Endothelial cell (in vitro differentiated cells): ENCODE results near the gene ITGAV. TPM values are rescaled to one million over a fixed set of nuclear protein-coding genes. Genes with fewer than 3 reads are reported as not detected.
A peak's percentile ranks its signal among the peaks of the same experiment; 100 is the strongest.

Source experiments
- DNase-seq: peaks from one replicate; pipeline ENCODE4 v3.0.0; 2021; ENCODE audit warnings: low spot score
- H3K27ac Mint-ChIP-seq: one replicate; pipeline ENCODE4 v1.8.0; 2021; ENCODE audit warnings: mixed read lengths, inconsistent platforms; ENCODE audit not compliant: unreplicated experiment
- H3K27me3 Mint-ChIP-seq: one replicate; pipeline ENCODE4 v1.8.0; 2021; ENCODE audit warnings: mild to moderate bottlenecking, moderate library complexity, mixed read lengths, inconsistent platforms; ENCODE audit not compliant: unreplicated experiment
- H3K36me3 Mint-ChIP-seq: one replicate; pipeline ENCODE4 v1.8.0; 2021; ENCODE audit warnings: mild to moderate bottlenecking, low read depth, mixed read lengths, inconsistent platforms; ENCODE audit not compliant: unreplicated experiment
- H3K4me1 Mint-ChIP-seq: one replicate; pipeline ENCODE4 v1.8.0; 2021; ENCODE audit warnings: mild to moderate bottlenecking, mixed read lengths, inconsistent platforms; ENCODE audit not compliant: unreplicated experiment
- H3K4me3 Mint-ChIP-seq: one replicate; pipeline ENCODE4 v1.8.0; 2021; ENCODE audit warnings: mild to moderate bottlenecking, mixed read lengths, inconsistent platforms; ENCODE audit not compliant: unreplicated experiment
- H3K9me3 Mint-ChIP-seq: one replicate; pipeline ENCODE4 v1.8.0; 2021; ENCODE audit warnings: mixed read lengths, inconsistent platforms; ENCODE audit not compliant: unreplicated experiment
- CTCF ChIP-seq: fragments of 200-600 bp; sonication (generic); IDR thresholded peaks from one replicate; pipeline ENCODE4 v1.5.0; 2021; ENCODE audit warnings: antibody characterized with exemption; ENCODE audit not compliant: unreplicated experiment
- total RNA-seq: library from RNA; stranded (reverse); fragmentation: NEBNext Ultra II Directional; extraction: Animal tissue kit (Norgen Biotek cat#: 25700); gene quantifications from one replicate; pipeline ENCODE4 v1.2.1, GENCODE V29; 2021; ENCODE audit not compliant: unreplicated experiment

The ITGAV gene
- total RNA-seq, 1 donor from 2014 or later: 154 TPM

- H3K4me3 Mint-ChIP-seq: no peak overlapping the region
- peaks cover 74% of the 10 kb centered on the region for H3K4me1 Mint-ChIP-seq
- no peak for DNase-seq
- TF ChIP-seq CTCF: no peak
- H3K9me3 Mint-ChIP-seq: no peaks in the 10 kb centered on the region
- H3K27me3 Mint-ChIP-seq: no peaks in the 10 kb centered on the region
- peak overlapping the region; percentile 95 for H3K27ac Mint-ChIP-seq
- peaks cover 27% of the 10 kb centered on the region for H3K36me3 Mint-ChIP-seq
Observed at GRCh38 chr2:186611526-186611925, 21.7 kb downstream of the ITGAV start.

GRCh38 chr2:186612026-186612425 is 22.2 kb downstream of the ITGAV start:
- H3K27ac Mint-ChIP-seq: peak overlapping the region; percentile 95
- TF ChIP-seq CTCF: no peak
- H3K4me1 Mint-ChIP-seq: peaks cover 72% of the 10 kb centered on the region
- no peak overlapping the region for H3K4me3 Mint-ChIP-seq
- H3K27me3 Mint-ChIP-seq: no peaks in the 10 kb centered on the region
- H3K36me3 Mint-ChIP-seq: peaks cover 22% of the 10 kb centered on the region
- no peaks in the 10 kb centered on the region for H3K9me3 Mint-ChIP-seq
- no peak for DNase-seq

- H3K4me1 Mint-ChIP-seq: peaks cover 72% of the 10 kb centered on the region
- no peak for TF ChIP-seq CTCF
- DNase-seq: no peak
- peak overlapping the region; percentile 95 for H3K27ac Mint-ChIP-seq
- peaks cover 14% of the 10 kb centered on the region for H3K36me3 Mint-ChIP-seq
- no peaks in the 10 kb centered on the region for H3K9me3 Mint-ChIP-seq
- H3K27me3 Mint-ChIP-seq: no peaks in the 10 kb centered on the region
- no peak overlapping the region for H3K4me3 Mint-ChIP-seq
Observed at GRCh38 chr2:186612555-186613440, 22.9 kb downstream of the ITGAV start.

GRCh38 chr2:186614373-186614772 is 24.5 kb downstream of the ITGAV start:
- Mint-ChIP-seq H3K4me3 (no peak overlapping the region), H3K27ac (peak overlapping the region; percentile 54), H3K4me1 (peaks cover 60% of the 10 kb centered on the region), H3K27me3 (no peaks in the 10 kb centered on the region), H3K9me3 (no peaks in the 10 kb centered on the region), H3K36me3 (peaks cover 7% of the 10 kb centered on the region)
- no peak for TF ChIP-seq CTCF
- DNase-seq: no peak

- Mint-ChIP-seq H3K4me3 (no peak overlapping the region), H3K4me1 (peaks cover 37% of the 10 kb centered on the region), H3K9me3 (no peaks in the 10 kb centered on the region), H3K27me3 (no peaks in the 10 kb centered on the region), H3K36me3 (peaks cover 4% of the 10 kb centered on the region), H3K27ac (peak overlapping the region; percentile 52)
- no peak for TF ChIP-seq CTCF
- no peak for DNase-seq
Observed at GRCh38 chr2:186617148-186617547, 27.3 kb downstream of the ITGAV start.
